Measurements from ENCODE around the gene TLE7. TPM values are rescaled to one million over a fixed set of nuclear protein-coding genes. Genes with fewer than 3 reads are reported as not detected.

Gene TLE7
- total RNA-seq, 1 donor from 2014 or later, result not detected

DNA sequence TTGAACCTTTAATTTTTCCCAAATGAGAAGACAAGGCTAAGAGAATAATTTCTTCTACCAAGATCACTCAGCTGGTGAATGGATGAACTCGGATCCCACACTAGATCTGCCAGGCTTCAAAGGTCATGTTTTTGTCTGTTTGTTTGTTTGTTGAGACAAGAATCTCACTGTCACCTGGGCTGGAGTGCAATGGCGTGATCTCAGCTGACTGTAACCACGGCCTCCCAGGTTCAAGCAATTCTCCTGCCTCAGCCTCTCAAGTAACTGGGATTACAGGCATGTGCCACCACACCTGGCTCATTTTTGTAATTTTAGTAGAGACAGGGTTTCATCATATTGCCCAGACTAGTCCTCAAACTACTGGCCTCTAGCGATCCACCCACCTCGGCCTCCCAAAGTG is 40.7 kb upstream of the TLE7 start:
- no peak overlapping the region for H3K27ac Mint-ChIP-seq
- ATAC-seq (ENCODE audit: low read depth) (no peak), DNase-seq (no peak)
- intact Hi-C loops (cut with micrococcal nuclease), result loop anchor here (10.0 kb wide), 1 partner anchor 322 kb away; the partner anchor contains the start of gene AP1G1
- peaks cover 17% of the 10 kb centered on the region for H3K4me1 Mint-ChIP-seq
- TF ChIP-seq, protein P1, sequence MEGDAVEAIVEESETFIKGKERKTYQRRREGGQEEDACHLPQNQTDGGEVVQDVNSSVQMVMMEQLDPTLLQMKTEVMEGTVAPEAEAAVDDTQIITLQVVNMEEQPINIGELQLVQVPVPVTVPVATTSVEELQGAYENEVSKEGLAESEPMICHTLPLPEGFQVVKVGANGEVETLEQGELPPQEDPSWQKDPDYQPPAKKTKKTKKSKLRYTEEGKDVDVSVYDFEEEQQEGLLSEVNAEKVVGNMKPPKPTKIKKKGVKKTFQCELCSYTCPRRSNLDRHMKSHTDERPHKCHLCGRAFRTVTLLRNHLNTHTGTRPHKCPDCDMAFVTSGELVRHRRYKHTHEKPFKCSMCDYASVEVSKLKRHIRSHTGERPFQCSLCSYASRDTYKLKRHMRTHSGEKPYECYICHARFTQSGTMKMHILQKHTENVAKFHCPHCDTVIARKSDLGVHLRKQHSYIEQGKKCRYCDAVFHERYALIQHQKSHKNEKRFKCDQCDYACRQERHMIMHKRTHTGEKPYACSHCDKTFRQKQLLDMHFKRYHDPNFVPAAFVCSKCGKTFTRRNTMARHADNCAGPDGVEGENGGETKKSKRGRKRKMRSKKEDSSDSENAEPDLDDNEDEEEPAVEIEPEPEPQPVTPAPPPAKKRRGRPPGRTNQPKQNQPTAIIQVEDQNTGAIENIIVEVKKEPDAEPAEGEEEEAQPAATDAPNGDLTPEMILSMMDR (IDR thresholded peaks at IDR 0.05), result no peak
- ChIA-PET POLR2A (interaction anchor here (1.1 kb wide), 1 partner anchor 21 kb away, joined by 5 read pairs; the partner anchor contains the start of gene ZNF23), CTCF (interaction anchor here (0.9 kb wide), 1 partner anchor 17 kb away, joined by 4 read pairs; no protein-coding TSS in a partner anchor)
- H3K36me3 Mint-ChIP-seq (ENCODE audit: low read depth), result peaks cover 15% of the 10 kb centered on the region
- no peak overlapping the region for H3K4me3 Mint-ChIP-seq
- H3K27me3 Mint-ChIP-seq, result peaks cover 6% of the 10 kb centered on the region
- no peaks in the 10 kb centered on the region for H3K9me3 Mint-ChIP-seq

- ChIA-PET CTCF (no interaction called here), POLR2A (no interaction called here)
- Mint-ChIP-seq H3K27ac (no peak overlapping the region), H3K4me1 (peaks cover 17% of the 10 kb centered on the region), H3K9me3 (no peaks in the 10 kb centered on the region), H3K36me3 (ENCODE audit: low read depth) (peaks cover 29% of the 10 kb centered on the region), H3K27me3 (no peaks in the 10 kb centered on the region), H3K4me3 (no peak overlapping the region)
- ATAC-seq (ENCODE audit: low read depth) (no peak), DNase-seq (no peak)
- intact Hi-C loops (cut with micrococcal nuclease), result loop anchor here (10.0 kb wide), 1 partner anchor 324 kb away; the partner anchor contains the start of gene AP1G1
- TF ChIP-seq, protein P1 (IDR thresholded peaks at IDR 0.05), result no peak
These were observed 39.1 kb upstream of the TLE7 start for GRCh38 chr16:71480956-71481355.

DNA sequence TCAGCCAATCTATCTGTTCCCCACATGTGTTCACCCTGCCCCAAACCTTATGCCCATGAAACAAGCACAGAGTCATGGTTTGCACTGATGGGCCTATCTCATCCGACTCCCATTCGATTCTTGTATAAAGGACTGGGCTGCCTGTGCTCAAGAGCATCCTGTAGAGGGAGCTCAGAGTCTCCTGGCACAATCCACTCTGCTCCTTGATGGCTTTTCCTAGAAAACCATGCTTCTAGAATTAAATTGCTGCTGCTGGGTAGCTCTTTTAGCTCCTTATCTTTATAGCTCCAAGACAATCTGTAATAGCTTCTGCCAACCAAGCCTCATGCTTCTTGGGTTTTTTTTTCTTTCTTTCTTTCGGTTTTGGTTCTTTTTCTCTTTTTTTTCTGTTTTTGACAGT is 37.6 kb upstream of the TLE7 start:
- intact Hi-C loops (cut with micrococcal nuclease), result no loop called here
- POLR2A ChIA-PET, result interaction anchor here (0.7 kb wide), 1 partner anchor 417 kb away, joined by 4 read pairs; no protein-coding TSS in a partner anchor
- Mint-ChIP-seq H3K4me1 (peaks cover 11% of the 10 kb centered on the region), H3K27ac (no peak overlapping the region), H3K4me3 (no peak overlapping the region), H3K9me3 (no peaks in the 10 kb centered on the region), H3K36me3 (ENCODE audit: low read depth) (peaks cover 45% of the 10 kb centered on the region), H3K27me3 (no peaks in the 10 kb centered on the region)
- ATAC-seq (ENCODE audit: low read depth), result no peak
- CTCF ChIA-PET, result no interaction called here
- no peak for DNase-seq
- TF ChIP-seq, protein P1 (IDR thresholded peaks at IDR 0.05), result no peak

DNA sequence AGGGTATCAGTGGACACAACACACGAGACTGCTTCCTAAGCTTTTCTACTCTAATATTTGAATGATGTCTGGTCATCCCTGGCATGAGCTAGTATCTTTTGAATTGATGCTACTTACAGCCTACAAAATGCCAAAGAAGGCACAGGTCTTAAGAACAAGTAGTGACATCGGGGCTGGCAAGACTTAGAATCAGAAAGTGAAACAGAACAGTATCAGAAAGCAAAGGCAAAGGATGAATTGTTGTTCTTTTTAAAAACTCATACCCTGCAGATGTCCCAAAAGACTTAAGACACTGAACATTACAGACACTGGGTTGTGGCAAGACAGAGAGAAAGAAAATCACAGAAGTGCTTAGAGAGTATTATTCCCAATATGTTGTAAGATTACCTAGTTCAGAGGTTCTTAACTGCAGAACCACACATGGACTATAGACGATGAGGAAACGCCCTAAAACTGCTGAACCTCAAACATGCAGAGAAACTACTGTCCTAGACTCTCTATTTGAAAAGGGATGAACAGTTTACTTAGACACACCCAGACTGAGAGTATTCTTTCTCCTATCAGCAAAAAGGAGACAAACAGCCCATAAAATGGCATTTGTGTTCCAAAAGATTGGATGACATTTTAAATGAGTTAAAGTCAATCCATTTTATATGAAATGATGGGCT is 34.7 kb upstream of the TLE7 start:
- Mint-ChIP-seq H3K36me3 (ENCODE audit: low read depth) (peaks cover 57% of the 10 kb centered on the region), H3K27me3 (no peaks in the 10 kb centered on the region), H3K9me3 (no peaks in the 10 kb centered on the region), H3K27ac (no peak overlapping the region), H3K4me1 (peaks cover 1% of the 10 kb centered on the region), H3K4me3 (no peak overlapping the region)
- intact Hi-C loops (cut with micrococcal nuclease), result no loop called here
- ChIA-PET CTCF (no interaction called here), POLR2A (no interaction called here)
- no peak for ATAC-seq (ENCODE audit: low read depth)
- TF ChIP-seq, protein P1 (IDR thresholded peaks at IDR 0.05), result no peak
- DNase-seq, result no peak

DNA sequence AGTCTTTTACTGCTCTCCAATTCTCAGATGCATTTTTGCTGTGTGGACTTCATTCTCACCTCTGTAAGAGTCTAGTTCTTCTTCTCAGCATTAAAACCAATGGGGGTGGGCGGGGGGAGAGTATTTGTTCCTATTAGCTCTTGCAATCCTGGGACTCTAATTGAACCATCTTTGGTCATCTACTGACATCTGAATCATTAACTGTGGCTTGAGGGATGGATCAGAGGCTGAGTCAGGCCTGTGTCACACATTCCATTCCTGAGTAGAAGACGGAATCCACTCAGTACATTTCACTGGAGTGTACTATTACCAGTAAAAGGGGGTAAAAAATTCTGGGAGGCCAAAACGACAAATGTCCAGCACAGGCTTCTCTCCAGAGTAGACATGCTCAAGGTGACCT is 33.0 kb upstream of the TLE7 start:
- no peak overlapping the region for H3K27ac Mint-ChIP-seq
- DNase-seq (no peak), ATAC-seq (ENCODE audit: low read depth) (no peak)
- TF ChIP-seq, protein P1 (IDR thresholded peaks at IDR 0.05), result no peak
- no peaks in the 10 kb centered on the region for H3K27me3 Mint-ChIP-seq
- CTCF ChIA-PET, result no interaction called here
- intact Hi-C loops (cut with micrococcal nuclease), result no loop called here
- H3K36me3 Mint-ChIP-seq (ENCODE audit: low read depth), result peaks cover 57% of the 10 kb centered on the region
- POLR2A ChIA-PET, result no interaction called here
- H3K9me3 Mint-ChIP-seq, result no peaks in the 10 kb centered on the region
- no peak overlapping the region for H3K4me3 Mint-ChIP-seq
- no peaks in the 10 kb centered on the region for H3K4me1 Mint-ChIP-seq

Data from activated B cell treated with CpG ODN at 0.5 μM for 24 hours (primary cell).